LHCN-M2 (cell line): ENCODE results near the gene SLC39A12. TPM values are rescaled to one million over a fixed set of nuclear protein-coding genes. Genes with fewer than 3 reads are reported as not detected.

Experiments
- DNase-seq: peaks from one replicate; pipeline ENCODE4 v3.0.0-alpha.2; 2012; ENCODE audit warnings: low read depth
- total RNA-seq: library from RNA; depleted of rRNA; stranded (reverse); fragments of >200 nt; gene quantifications from 2 replicates; pipeline ENCODE4 v1.2.3, GENCODE V29; 2014; rRNA removed

Gene SLC39A12
- total RNA-seq, 1 experiment from 2014 or later, result not detected

DNA sequence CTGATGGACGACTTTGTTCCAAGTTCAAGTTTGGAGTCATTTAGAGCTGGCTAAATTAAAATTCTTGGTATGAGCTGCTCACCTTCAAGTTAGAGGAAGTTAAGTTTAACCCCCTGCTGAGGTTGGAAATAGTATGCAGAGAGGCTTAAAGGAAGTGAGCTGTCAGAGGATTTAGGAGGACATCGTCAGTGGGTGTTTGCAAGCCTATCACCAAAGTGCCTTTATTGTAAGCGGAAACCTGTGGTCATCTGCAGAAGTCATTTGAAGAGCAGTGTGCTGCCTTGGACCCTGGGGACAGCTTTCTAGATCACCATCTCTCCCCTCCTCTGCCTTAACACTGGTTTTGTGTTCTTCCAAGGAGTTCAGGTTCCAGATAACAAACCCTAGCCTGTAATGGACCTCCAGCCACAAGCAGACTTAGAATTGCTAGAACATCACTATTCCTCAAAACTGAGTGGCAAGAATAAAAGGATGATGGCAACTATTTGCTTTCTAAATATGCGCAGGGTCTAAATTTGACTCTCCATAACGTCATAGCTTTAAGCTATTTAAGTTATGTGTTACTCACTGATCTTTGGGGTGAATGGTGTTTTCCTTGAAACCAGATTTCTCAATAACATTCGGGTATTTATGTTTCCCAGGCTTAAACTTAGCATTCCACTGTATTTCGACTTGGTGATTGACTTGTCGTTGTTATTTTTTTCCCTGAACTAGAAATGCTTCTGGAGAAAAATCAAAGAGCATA is 93.4 kb downstream of the SLC39A12 start:
- DNase-seq, result no peak

GRCh38 chr10:18056583-18056982 is 104.9 kb downstream of the SLC39A12 start:
- no peak for DNase-seq

DNA sequence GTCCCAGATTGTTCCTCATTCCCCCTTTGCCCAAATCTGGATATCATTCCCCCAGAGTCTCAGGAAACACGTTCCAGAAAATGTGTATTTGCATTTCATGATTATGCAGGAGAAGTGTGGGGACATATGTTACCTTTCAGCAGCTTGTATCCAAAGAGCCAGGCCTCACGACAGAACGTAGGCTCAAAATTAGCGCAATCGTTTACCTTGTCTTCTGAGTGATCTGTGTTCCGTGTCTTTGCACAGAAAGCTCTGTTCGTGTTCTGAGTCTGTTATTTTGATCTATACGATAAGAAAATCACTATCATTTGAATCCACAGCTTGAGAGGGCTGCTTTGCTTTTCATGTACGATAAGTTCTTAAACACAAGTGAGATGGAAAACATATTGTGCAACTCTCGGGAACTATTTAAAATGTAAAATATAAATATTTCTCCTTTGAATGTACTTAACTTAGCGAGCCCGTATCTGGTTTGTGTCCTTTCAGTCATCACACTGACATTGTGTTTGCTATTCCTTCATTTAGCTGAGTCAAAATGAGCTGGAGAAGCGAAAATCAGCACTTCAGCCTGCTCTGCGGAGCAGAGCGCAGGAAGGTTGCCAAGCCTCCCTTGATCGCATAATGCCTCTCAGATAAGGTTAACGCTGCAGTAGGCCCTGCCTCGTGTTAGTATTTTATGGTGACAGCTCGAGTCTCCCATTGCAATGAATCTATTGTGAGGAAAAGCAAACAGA is 108.3 kb downstream of the SLC39A12 start:
- DNase-seq, result no peak

- no peak for DNase-seq
These were observed 115.2 kb downstream of the SLC39A12 start for GRCh38 chr10:18066947-18067346.

- no peak for DNase-seq
These were observed 116.7 kb downstream of the SLC39A12 start for GRCh38 chr10:18068401-18068800.

GRCh38 chr10:18071591-18071990 is 119.9 kb downstream of the SLC39A12 start:
- no peak for DNase-seq

GRCh38 chr10:18073314-18073713 is 121.6 kb downstream of the SLC39A12 start:
- no peak for DNase-seq

DNA sequence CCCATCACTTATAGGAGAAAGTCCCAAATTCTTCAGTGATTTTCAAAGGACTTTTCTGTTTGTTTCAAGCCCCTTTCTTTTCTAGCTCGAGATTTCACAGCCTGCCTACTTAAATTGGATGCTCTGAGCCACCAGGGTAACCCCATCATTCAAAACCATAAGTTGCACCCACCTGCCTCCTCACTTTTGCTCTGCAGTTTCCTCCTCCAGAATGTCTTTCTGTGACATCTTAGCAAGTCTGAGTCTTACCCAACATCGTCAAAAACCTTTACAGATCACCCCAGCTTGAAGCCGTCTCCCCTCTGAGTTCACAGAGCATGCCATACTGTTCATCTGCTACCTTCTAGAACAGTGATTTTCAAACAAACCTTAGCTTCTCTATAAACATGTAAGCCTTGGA is 124.2 kb downstream of the SLC39A12 start:
- DNase-seq, result no peak

DNA sequence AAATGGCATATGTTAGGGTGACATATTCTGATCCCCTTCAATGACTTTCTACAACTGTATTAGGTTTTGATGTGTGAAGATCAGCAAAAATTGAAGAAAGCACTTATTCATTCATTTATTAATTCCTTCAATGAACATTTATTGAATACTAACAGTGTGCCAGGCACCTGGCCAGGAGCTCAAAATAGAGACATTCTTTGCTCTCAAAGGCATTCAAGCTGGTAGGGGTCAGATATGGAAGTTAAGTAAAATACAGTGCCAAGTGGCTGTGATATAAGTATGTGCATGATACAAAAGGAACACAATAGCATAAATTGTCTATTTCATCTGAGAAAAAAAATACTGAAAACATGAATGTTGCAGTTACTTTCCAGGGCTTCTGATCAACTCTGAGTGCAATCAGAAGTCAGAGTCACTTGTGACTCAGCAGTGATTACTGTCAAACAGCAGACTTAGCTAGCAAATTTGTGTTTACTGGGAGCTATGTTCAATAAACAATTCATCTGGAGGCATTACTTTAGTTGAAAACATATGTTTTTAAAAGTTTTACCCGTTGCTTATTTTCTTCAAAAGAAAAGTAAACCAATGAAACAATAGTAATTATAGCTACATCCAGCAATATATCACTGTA is 128.1 kb downstream of the SLC39A12 start:
- no peak for DNase-seq

DNA sequence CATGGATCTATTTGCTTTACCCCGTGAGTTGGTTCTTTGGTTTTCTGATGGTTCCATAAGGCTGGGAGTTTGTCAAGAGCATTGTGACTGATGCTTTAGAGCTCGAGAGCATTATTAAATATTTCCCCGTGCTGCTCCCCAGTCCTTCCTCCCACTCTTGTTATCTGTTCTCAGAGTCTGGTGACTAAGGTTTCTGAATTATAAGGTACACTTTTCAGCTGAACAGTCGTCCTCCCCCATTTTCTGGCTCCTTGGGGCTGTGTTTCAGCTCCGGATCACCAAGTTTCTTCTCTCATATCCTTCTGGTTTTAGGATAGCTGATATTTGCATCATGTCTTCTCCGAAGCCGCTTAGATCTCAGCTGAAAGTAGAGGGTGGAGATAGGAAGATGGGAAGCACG is 130.7 kb downstream of the SLC39A12 start:
- no peak for DNase-seq

DNA sequence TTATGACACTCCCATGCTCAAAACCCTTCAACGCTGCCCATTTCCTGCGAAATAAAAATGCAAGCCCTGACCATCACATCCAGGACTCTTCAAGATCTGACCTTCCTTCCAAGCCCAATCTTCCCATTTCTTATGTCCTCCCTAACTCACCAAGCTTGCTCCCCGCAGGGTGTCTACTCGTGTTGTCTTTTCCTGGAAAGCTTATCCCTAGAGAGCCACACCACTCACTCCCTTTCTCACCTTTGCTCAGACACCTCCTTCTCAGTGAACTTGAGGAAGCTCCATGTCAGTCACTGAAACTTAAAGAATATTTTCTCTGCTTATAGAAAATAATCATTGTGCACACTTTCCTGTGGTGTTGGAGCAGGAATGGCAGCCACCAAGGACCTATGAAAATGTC is 134.1 kb downstream of the SLC39A12 start:
- no peak for DNase-seq

DNA sequence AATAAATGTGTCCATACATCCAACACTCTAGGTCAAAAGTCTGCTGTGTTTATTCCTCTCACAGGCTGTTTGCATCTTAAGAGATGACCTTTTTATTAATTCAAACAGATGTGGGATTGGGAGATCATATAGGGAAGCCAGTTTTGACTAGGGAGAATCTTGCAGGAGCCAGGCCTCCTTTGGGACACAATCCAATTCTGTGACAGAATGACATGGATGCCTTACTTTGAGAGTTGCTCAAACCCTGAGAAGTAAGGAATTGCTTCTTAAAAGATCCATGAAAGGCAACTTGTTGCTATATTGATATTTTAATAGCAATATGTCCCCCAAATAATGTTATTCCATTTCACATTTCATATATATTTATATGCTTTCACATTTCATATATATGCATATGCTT is 135.0 kb downstream of the SLC39A12 start:
- no peak for DNase-seq

- DNase-seq, result no peak
These were observed 135.6 kb downstream of the SLC39A12 start for GRCh38 chr10:18087355-18087754.

Other genes with a start within 250 kb of the SLC39A12 start
- under 0.01 TPM in 2 replicates for gene TMEM236, start 199.7 kb upstream of the SLC39A12 start, total RNA-seq
- not detected in 2 replicates for gene MRC1, start 142.6 kb upstream of the SLC39A12 start, total RNA-seq
- not detected in 2 replicates for gene CACNB2, start 188.5 kb downstream of the SLC39A12 start, total RNA-seq